HG02588 (cell line): ENCODE results near the gene TTLL10.
A peak's percentile ranks its signal among the peaks of the same experiment; 100 is the strongest.
"Not testable (repeated sequence)": the region's sequence is repeated elsewhere in the genome, so short reads cannot be mapped to it uniquely, and the experiment has no call there.

ENCODE experiments used
- ATAC-seq: cut with Tn5 transposase; IDR thresholded peaks from one replicate; pipeline ENCODE4 v1.9.1; 2021; ENCODE audit warnings: mild to moderate bottlenecking, moderate library complexity; ENCODE audit not compliant: unreplicated experiment

The TTLL10 gene

GRCh38 chr1:1183833-1184775, 10.4 kb downstream of the TTLL10 start:
- ATAC-seq = no peak

- ATAC-seq = no peak
Observed at GRCh38 chr1:1185101-1185765, 11.6 kb downstream of the TTLL10 start.

- ATAC-seq = no peak
Observed at GRCh38 chr1:1187938-1188337, 14.3 kb downstream of the TTLL10 start.

- ATAC-seq = no peak
Observed at GRCh38 chr1:1189111-1189510, 15.4 kb downstream of the TTLL10 start.

GRCh38 chr1:1191734-1192133, 18.1 kb downstream of the TTLL10 start:
- ATAC-seq = no peak

GRCh38 chr1:1194723-1195122, 21.0 kb downstream of the TTLL10 start:
- ATAC-seq = no peak

- not testable (repeated sequence) for ATAC-seq
Observed at GRCh38 chr1:1195726-1196125, 22.0 kb downstream of the TTLL10 start.

GRCh38 chr1:1196431-1197187, 22.9 kb downstream of the TTLL10 start:
- no peak for ATAC-seq

GRCh38 chr1:1197188-1197500, 23.5 kb downstream of the TTLL10 start:
- no peak for ATAC-seq

GRCh38 chr1:1197551-1198422, 24.1 kb downstream of the TTLL10 start:
- no peak for ATAC-seq

GRCh38 chr1:1198423-1199140, 24.9 kb downstream of the TTLL10 start:
- no peak for ATAC-seq

- ATAC-seq = no peak
Observed at GRCh38 chr1:1199141-1199960, 25.7 kb downstream of the TTLL10 start.

GRCh38 chr1:1199961-1200875, 26.5 kb downstream of the TTLL10 start:
- no peak for ATAC-seq

- ATAC-seq = peak; percentile 50
Observed at GRCh38 chr1:1200876-1201810, 27.5 kb downstream of the TTLL10 start.

- no peak for ATAC-seq
Observed at GRCh38 chr1:1202831-1203560, 29.3 kb downstream of the TTLL10 start.
